Activated CD4-positive, alpha-beta T cell treated with anti-CD3 and anti-CD28 coated beads, Interleukin-2, amount 10 ng/mL, durations not matched to agents 24 days and 14 days (primary cell): ENCODE data around the gene RECK. TPM values are rescaled to one million over a fixed set of nuclear protein-coding genes. Genes with fewer than 3 reads are reported as not detected.
"Not testable (repeated sequence)": the region's sequence is repeated elsewhere in the genome, so short reads cannot be mapped to it uniquely, and the experiment has no call there.

Source experiments
- DNase-seq: peaks from one replicate; pipeline ENCODE4 v3.0.0; 2022
- H3K27ac Mint-ChIP-seq: one replicate; pipeline ENCODE4 v1.8.0; 2022; ENCODE audit warnings: mild to moderate bottlenecking, mixed read lengths
- H3K27me3 Mint-ChIP-seq: one replicate; pipeline ENCODE4 v1.8.0; 2022; ENCODE audit warnings: mixed read lengths
- H3K36me3 Mint-ChIP-seq: one replicate; pipeline ENCODE4 v1.8.0; 2022; ENCODE audit warnings: low read depth, mild to moderate bottlenecking, mixed read lengths
- H3K4me1 Mint-ChIP-seq: one replicate; pipeline ENCODE4 v1.8.0; 2021; ENCODE audit warnings: mixed read lengths
- H3K4me3 Mint-ChIP-seq: one replicate; pipeline ENCODE4 v1.8.0; 2022; ENCODE audit warnings: mild to moderate bottlenecking, moderate library complexity, mixed read lengths
- H3K9me3 Mint-ChIP-seq: one replicate; pipeline ENCODE4 v1.8.0; 2021; ENCODE audit warnings: mixed read lengths
- intact Hi-C: fragments of 100-400 bp; cut with micrococcal nuclease; formaldehyde crosslinking; loops from one replicate; pipeline ENCODE4 v1.15.1; 2023
- total RNA-seq: library from RNA; stranded (reverse); gene quantifications from 2 replicates; pipeline ENCODE4 v1.2.3, GENCODE V29; 2022

The RECK gene
- total RNA-seq, 1 donor from 2014 or later, result 4.3 TPM

DNA sequence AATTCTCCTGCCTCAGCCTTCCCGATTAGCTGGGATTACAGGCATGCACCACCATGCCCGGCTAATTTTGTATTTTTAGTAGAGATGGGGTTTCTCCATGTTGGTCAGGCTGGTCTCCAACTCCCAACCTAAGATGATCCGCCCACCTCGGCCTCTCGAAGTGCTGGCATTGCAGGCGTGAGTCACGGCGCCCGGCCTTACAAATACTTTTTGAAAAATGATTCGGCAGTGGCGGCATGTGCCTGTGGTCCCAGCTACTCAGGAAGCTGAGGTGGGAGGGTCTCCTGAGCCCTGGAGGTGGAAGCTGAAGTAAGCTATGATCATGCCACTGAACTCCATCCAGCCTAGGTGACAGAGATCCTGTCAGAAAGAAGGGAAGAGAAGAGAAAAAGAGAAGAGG lies 123.4 kb downstream of the RECK start:
- not testable (repeated sequence) for H3K27ac Mint-ChIP-seq, H3K27me3 Mint-ChIP-seq, H3K4me3 Mint-ChIP-seq, DNase-seq, H3K9me3 Mint-ChIP-seq
- Mint-ChIP-seq H3K4me1 (peaks cover 18% of the 10 kb centered on the region), H3K36me3 (peaks cover 44% of the 10 kb centered on the region)
- intact Hi-C loops, result loop anchor here (5.0 to 10.0 kb wide), 2 partner anchors 33 to 205 kb away; partner anchors contain the start of gene OR2S2

DNA sequence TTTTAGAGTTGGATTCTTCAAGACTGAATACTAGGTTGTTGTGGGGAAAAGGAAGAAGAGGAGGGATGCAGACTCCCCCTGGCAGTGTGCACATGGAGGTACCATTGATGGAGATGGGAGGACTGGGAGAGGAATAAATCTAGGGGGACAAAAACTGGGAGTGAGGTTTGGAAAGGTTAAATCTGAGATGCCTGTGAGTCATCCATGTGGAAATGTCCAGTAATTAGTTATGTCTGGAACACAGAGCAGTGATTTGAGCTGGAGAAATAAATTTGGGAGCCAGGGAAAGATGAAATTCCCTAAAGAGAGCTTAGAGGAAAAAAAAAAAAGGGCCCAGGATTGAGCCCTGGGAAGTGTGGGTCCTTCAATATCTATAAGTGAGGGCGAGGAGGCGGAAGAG lies 124.5 kb downstream of the RECK start:
- Mint-ChIP-seq H3K36me3 (peaks cover 41% of the 10 kb centered on the region), H3K27ac (no peak overlapping the region), H3K9me3 (peaks cover 5% of the 10 kb centered on the region), H3K4me1 (peaks cover 19% of the 10 kb centered on the region), H3K4me3 (no peak overlapping the region), H3K27me3 (peaks cover 1% of the 10 kb centered on the region)
- intact Hi-C loops, result loop anchor here (5.0 to 10.0 kb wide), 2 partner anchors 34 to 206 kb away; partner anchors contain the start of gene OR2S2
- DNase-seq, result no peak

DNA sequence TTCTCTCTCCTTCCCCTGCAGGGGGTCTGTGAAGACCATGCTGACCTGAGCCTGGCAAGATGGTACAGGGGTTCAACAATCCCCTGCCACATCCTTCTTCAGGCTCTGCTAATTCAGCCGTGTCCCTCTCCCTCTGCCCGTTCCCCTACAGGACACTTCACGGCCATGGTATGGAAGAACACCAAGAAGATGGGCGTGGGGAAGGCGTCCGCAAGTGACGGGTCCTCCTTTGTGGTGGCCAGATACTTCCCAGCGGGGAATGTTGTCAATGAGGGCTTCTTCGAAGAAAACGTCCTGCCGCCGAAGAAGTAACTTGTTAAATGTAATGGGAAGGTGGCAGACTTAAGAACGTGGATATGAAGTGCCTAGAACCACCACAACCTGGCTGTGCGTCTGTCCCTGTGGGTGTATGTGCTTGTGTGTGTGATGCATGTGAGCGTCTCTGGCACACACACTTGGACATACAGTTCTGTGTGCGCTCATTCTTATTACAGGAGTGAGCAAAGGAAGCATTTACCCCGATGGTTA lies 125.6 kb downstream of the RECK start:
- intact Hi-C loops, result loop anchor here (5.0 to 10.0 kb wide), 2 partner anchors 35 to 207 kb away; partner anchors contain the start of gene OR2S2
- DNase-seq, result no peak
- Mint-ChIP-seq H3K4me3 (no peak overlapping the region), H3K9me3 (peaks cover 5% of the 10 kb centered on the region), H3K27ac (no peak overlapping the region), H3K36me3 (peaks cover 37% of the 10 kb centered on the region), H3K27me3 (peaks cover 2% of the 10 kb centered on the region), H3K4me1 (peaks cover 24% of the 10 kb centered on the region)

DNA sequence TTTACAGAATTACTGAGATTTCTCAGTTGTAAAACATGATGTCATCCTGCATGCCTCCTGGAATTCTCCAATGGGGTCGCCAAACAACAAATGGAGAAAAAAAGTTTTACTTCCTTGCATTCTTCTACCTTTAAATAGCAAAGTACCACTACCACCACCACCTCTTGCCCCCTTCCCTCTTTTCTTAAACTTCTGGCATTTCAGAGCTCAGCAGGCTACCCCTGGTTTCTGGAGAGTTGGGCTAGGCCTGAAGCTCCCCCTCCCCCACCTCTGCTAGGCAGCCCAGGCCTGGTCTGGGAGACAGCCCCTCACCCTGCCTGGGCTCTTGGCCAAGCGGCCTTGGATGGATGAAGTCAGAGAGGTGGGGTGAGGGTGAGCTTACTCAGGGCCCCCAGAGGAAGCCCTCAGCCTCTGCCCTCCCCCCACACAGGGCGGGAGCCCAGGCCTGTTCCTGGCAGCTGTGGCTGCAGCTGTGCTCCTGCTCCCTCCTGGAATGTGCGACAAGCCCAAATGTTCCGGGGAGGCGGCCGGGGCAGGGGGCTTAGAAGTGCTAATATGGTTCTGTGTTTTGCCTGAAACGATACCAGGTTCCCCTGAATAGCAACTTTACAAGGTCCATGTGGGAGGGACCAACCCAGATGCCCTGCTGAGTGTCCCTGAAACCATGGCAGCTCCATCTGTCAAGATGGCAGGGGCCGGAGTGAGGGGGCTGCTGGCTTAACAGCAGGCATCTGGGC lies 126.5 kb downstream of the RECK start:
- peaks cover 3% of the 10 kb centered on the region for H3K9me3 Mint-ChIP-seq
- peaks cover 6% of the 10 kb centered on the region for H3K27me3 Mint-ChIP-seq
- no peak for DNase-seq
- peaks cover 30% of the 10 kb centered on the region for H3K36me3 Mint-ChIP-seq
- no peak overlapping the region for H3K27ac Mint-ChIP-seq
- H3K4me3 Mint-ChIP-seq, result no peak overlapping the region
- H3K4me1 Mint-ChIP-seq, result peaks cover 21% of the 10 kb centered on the region
- intact Hi-C loops, result loop anchor here (5.0 to 10.0 kb wide), 2 partner anchors 36 to 208 kb away; partner anchors contain the start of gene OR2S2

DNA sequence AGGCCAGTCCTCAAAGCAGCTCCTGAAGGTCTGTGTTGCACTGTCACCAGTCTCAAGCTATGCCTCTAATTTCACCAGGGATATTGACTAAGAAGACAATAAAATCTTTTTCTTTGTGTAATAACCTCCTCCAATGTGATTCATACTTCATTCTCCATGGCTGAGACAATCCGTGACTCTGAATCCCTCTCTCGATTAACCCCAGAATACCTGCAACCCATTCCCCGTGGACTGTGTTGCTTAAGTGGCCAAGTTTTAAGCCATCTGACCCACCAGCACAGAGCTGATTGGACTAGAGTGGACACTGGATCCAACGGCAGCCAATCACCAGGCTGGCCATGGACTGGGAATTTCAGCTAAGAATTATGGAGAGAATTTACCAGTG lies 127.1 kb downstream of the RECK start:
- intact Hi-C loops, result loop anchor here (5.0 to 10.0 kb wide), 2 partner anchors 36 to 209 kb away; partner anchors contain the start of gene OR2S2
- Mint-ChIP-seq H3K36me3 (peaks cover 26% of the 10 kb centered on the region), H3K27ac (peak overlapping the region; percentile 4), H3K4me1 (peaks cover 18% of the 10 kb centered on the region), H3K9me3 (no peaks in the 10 kb centered on the region), H3K27me3 (peaks cover 6% of the 10 kb centered on the region), H3K4me3 (no peak overlapping the region)
- no peak for DNase-seq

DNA sequence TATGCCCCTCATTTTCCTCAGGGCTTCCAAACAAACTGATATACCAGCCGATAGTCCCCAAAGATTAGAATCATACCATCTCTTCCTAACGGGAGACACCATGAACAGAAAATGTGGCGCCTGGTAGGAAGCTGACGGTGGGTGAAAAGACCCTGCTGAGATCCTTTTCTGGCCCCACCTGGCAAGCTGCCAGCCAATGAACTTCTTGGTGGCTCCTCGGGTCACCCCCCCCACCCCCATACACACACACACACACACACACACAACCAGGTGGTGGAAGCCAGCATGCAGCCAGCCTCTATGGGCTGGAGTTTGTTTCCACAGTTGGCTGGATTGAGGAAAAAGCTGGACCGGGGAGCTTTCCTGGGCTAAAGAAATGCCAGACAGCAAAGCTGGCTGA lies 127.7 kb downstream of the RECK start:
- Mint-ChIP-seq H3K4me1 (peaks cover 14% of the 10 kb centered on the region), H3K36me3 (peaks cover 20% of the 10 kb centered on the region), H3K27ac (no peak overlapping the region), H3K9me3 (no peaks in the 10 kb centered on the region), H3K27me3 (peaks cover 6% of the 10 kb centered on the region), H3K4me3 (no peak overlapping the region)
- intact Hi-C loops, result loop anchor here (5.0 to 10.0 kb wide), 2 partner anchors 37 to 210 kb away; partner anchors contain the start of gene OR2S2
- DNase-seq, result no peak

DNA sequence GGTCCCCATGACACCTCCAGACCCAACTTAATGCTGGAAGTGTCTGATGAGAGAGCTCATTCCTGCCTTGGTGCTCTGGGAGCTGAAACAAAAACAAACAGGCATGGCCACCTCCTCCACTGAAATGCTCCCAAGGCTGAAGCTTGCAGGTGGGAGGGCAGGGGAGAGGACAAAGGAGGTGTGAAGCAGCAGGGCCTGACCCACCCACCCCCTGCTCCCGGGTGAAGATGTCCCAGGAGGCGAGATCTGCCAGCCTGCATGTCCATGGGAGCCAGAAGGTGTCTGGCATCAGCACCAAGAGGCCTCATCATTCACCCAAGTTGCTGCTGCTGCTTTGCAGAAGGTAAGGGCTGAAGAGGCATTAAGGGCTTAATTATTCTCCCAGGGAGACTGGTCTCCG lies 128.3 kb downstream of the RECK start:
- Mint-ChIP-seq H3K4me1 (peaks cover 14% of the 10 kb centered on the region), H3K36me3 (peaks cover 18% of the 10 kb centered on the region), H3K9me3 (no peaks in the 10 kb centered on the region), H3K27ac (no peak overlapping the region), H3K27me3 (peaks cover 6% of the 10 kb centered on the region), H3K4me3 (peak overlapping the region; percentile 7)
- intact Hi-C loops, result loop anchor here (5.0 to 10.0 kb wide), 3 partner anchors 38 to 210 kb away; partner anchors contain the start of genes OR2S2 and RECK
- no peak for DNase-seq

DNA sequence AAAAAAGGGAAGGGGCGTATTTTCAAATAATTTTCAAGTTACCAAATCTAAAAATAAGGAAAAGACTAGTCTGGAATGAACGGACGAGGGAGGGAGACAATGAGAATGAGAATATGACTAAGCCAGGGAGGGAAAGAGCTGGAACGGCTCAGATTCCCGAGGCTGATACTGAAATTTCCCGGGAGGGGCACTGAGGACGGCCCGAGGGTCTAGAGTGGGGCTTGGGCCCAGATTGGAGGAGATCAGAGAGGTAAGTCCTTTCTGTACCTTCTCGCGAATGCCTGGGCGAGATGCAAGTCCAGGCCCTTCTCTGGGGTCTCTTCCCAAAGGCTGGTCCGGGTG lies 129.1 kb downstream of the RECK start:
- Mint-ChIP-seq H3K4me3 (peak overlapping the region; percentile 43), H3K9me3 (no peaks in the 10 kb centered on the region), H3K36me3 (peaks cover 14% of the 10 kb centered on the region), H3K27me3 (peaks cover 8% of the 10 kb centered on the region), H3K4me1 (peaks cover 14% of the 10 kb centered on the region), H3K27ac (no peak overlapping the region)
- DNase-seq, result no peak
- intact Hi-C loops, result loop anchor here (1.0 to 10.0 kb wide), 4 partner anchors 29 to 211 kb away; partner anchors contain the start of genes GLIPR2, OR2S2 and RECK

DNA sequence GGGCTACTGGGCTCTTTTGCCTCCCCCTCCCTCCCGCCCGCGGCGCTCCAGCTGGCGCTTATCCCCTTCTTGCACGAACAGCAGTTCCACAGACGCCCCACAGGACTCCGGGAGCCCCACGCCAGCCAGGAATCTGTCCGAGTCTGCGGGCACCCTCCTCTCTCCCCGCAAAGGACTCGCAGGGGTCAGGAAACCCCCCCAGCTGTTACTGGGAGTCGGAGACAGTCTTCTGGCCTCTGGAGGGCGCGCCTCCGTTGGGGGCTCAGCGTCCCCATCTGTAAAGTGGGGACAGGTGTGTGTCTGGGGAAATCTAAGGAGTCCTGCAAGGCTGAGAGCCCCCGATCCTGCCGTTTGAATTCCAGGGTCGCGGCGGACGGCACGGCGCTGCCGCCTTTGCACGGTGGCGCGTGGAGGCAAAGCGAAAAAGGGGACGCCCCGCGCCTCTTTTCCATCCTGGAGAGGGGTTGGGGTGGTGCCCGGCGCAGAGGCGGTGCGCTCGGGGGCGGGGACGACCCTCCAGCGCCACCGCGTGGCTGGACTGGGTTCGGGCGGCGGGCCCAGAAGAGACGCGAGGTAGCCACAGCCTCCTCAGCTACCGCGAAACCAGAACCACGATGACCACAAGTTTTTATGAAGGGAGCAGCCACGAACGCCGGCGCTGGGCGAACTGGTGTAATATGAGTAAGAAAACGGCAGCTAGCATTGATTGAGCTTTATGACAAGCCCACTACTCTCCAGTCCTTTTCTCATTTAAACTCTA lies 129.6 kb downstream of the RECK start:
- DNase-seq, result peak; percentile 96
- H3K4me1 Mint-ChIP-seq, result peaks cover 10% of the 10 kb centered on the region
- intact Hi-C loops, result loop anchor here (1.0 to 10.0 kb wide), 4 partner anchors 30 to 212 kb away; partner anchors contain the start of genes GLIPR2, OR2S2 and RECK
- H3K9me3 Mint-ChIP-seq, result no peaks in the 10 kb centered on the region
- peak overlapping the region; percentile 83 for H3K4me3 Mint-ChIP-seq
- peak overlapping the region; percentile 54 for H3K27ac Mint-ChIP-seq
- peaks cover 10% of the 10 kb centered on the region for H3K27me3 Mint-ChIP-seq
- peaks cover 10% of the 10 kb centered on the region for H3K36me3 Mint-ChIP-seq

DNA sequence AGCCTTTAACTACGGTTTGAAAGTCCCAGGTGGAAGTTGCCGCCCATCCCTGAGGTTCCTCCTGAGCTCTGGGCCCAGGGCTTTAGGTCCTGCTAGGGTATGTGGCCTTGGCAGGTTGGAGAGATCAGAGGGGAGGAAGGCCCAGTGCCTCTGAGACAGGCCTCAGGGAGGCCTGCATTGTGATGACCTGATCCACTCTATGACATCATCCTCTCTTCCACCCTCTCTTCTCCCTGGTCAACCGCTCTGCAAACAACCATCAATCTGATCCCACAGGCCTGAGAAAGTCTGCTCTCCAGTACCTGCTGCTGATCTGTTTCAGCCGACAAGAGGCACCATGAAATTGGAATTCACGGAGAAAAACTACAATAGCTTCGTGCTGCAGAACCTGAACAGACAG lies 132.5 kb downstream of the RECK start, which contains the start of gene CCIN:
Gene CCIN (plus strand): TSS at position 223 of the 400 bp plus-strand sequence. CDS start 115 bp downstream, at position 338.
- intact Hi-C loops, result loop anchor here (5.0 to 10.0 kb wide), 2 partner anchors 132 to 214 kb away; partner anchors contain the start of genes OR2S2 and RECK
- no peak for DNase-seq
- H3K27ac Mint-ChIP-seq, result no peak within 1 kb of the TSS
- no peaks in the 10 kb centered on the region for H3K9me3 Mint-ChIP-seq
- peaks cover 6% of the 10 kb centered on the region for H3K4me1 Mint-ChIP-seq
- no peaks in the 10 kb centered on the region for H3K36me3 Mint-ChIP-seq
- peaks cover 10% of the 10 kb centered on the region for H3K27me3 Mint-ChIP-seq
- no peak within 1 kb of the TSS for H3K4me3 Mint-ChIP-seq

DNA sequence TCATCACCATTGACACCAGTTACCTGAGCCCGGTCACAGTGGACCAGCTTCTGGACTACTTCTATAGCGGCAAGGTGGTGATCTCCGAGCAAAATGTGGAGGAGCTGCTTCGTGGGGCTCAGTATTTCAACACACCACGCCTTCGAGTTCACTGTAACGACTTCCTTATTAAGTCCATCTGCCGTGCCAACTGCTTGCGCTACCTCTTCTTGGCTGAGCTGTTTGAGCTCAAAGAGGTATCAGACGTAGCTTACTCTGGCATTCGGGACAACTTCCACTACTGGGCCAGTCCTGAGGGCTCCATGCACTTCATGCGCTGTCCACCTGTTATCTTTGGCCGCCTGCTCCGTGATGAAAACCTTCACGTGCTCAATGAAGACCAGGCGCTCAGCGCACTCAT lies 133.0 kb downstream of the RECK start:
- H3K4me3 Mint-ChIP-seq, result no peak overlapping the region
- peaks cover 6% of the 10 kb centered on the region for H3K4me1 Mint-ChIP-seq
- no peaks in the 10 kb centered on the region for H3K36me3 Mint-ChIP-seq
- no peak for DNase-seq
- no peaks in the 10 kb centered on the region for H3K9me3 Mint-ChIP-seq
- intact Hi-C loops, result loop anchor here (5.0 to 10.0 kb wide), 2 partner anchors 132 to 215 kb away; partner anchors contain the start of genes OR2S2 and RECK
- H3K27ac Mint-ChIP-seq, result no peak overlapping the region
- H3K27me3 Mint-ChIP-seq, result peaks cover 10% of the 10 kb centered on the region

DNA sequence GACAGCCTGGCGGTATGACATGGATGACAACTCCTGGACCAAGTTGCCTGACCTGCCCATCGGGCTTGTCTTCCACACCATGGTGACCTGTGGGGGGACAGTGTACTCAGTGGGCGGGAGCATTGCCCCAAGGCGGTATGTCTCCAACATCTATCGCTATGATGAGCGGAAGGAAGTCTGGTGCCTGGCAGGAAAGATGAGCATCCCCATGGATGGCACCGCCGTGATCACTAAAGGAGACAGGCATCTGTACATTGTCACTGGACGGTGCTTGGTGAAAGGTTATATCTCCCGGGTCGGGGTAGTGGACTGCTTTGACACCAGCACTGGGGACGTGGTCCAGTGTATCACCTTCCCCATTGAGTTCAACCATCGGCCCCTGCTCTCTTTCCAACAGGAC lies 133.8 kb downstream of the RECK start:
- Mint-ChIP-seq H3K4me3 (no peak overlapping the region), H3K27me3 (peaks cover 11% of the 10 kb centered on the region), H3K9me3 (no peaks in the 10 kb centered on the region), H3K27ac (no peak overlapping the region), H3K36me3 (no peaks in the 10 kb centered on the region), H3K4me1 (peaks cover 6% of the 10 kb centered on the region)
- intact Hi-C loops, result no loop called here
- no peak for DNase-seq

DNA sequence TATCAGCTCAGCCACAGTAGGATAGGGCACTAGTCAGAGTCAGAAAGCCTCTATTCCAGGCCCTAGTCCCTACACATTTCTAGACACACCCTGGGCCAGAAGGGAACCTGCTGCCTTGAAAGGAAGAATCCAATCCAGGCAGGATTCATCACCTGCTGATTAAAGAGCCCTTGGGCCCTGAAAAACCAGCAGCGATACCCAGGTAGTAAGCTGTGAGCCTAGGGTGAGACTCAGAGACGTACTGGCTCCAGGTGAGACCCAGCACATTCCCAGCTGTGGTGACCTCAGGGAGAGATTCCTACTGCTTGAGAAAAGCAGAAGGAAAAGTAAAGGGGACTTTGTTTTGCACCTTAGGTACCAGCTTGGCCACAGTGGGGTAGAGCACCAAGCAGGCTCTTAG lies 137.1 kb downstream of the RECK start:
- H3K36me3 Mint-ChIP-seq, result no peaks in the 10 kb centered on the region
- no peak overlapping the region for H3K27ac Mint-ChIP-seq
- H3K4me3 Mint-ChIP-seq, result no peak overlapping the region
- intact Hi-C loops, result no loop called here
- H3K4me1 Mint-ChIP-seq, result peaks cover 4% of the 10 kb centered on the region
- H3K9me3 Mint-ChIP-seq, result no peaks in the 10 kb centered on the region
- H3K27me3 Mint-ChIP-seq, result peaks cover 11% of the 10 kb centered on the region
- no peak for DNase-seq
